Kidney (tissue), 14 donors: ENCODE results near the gene CNIH3. TPM values are rescaled to one million over a fixed set of nuclear protein-coding genes. Genes with fewer than 3 reads are reported as not detected.

Experiments
- DNase-seq, 5 donors: peaks; one replicate each; pipeline ENCODE4 v3.0.0-alpha.2; 2013 to 2020
- FAIRE-seq: peaks from 2 replicates; lab custom pipeline; 2012; peaks lifted over from hg19 to GRCh38; lab: Jason Lieb, UNC
- H3K27ac ChIP-seq, 2 donors: one replicate each; pipeline ENCODE4 v1.7.0; 2013; ENCODE audit warnings: low read depth in 2 of 2, low read length in 2 of 2, inconsistent platforms in 1 of 2
- H3K27me3 ChIP-seq: one replicate; pipeline ENCODE4 v1.7.1; 2013; ENCODE audit warnings: low read length, inconsistent platforms; ENCODE audit not compliant: control insufficient read depth, insufficient read depth
- H3K36me3 ChIP-seq, 3 donors: one replicate each; pipeline versions ENCODE4 v1.7.0 to v1.7.1; 2013; ENCODE audit warnings: low read length in 3 of 3, control low read depth in 1 of 3, inconsistent platforms in 1 of 3; ENCODE audit not compliant: insufficient read depth in 3 of 3, control insufficient read depth in 2 of 3
- H3K4me1 ChIP-seq, 3 donors: one replicate each; pipeline versions ENCODE4 v1.7.0 to v1.7.1; 2013; ENCODE audit warnings: low read length in 3 of 3, inconsistent platforms in 1 of 3, low read depth in 1 of 3; ENCODE audit not compliant: control insufficient read depth in 2 of 3, insufficient read depth in 2 of 3
- H3K4me3 ChIP-seq, 3 donors: one replicate each; pipeline versions ENCODE4 v1.7.0 to v1.8.1; 2013; ENCODE audit warnings: low read length in 3 of 3, control low read depth in 1 of 3, inconsistent platforms in 1 of 3
- H3K9ac ChIP-seq, 3 donors: one replicate each; pipeline versions ENCODE4 v1.7.0 to v1.7.1; 2013; ENCODE audit warnings: low read length in 3 of 3, control low read depth in 1 of 3, inconsistent platforms in 1 of 3
- H3K9me3 ChIP-seq, 3 donors: one replicate each; pipeline versions ENCODE4 v1.7.0 to v1.7.1; 2013; ENCODE audit warnings: low read length in 3 of 3, control low read depth in 1 of 3, inconsistent platforms in 1 of 3; ENCODE audit not compliant: control insufficient read depth in 2 of 3, insufficient read depth in 1 of 3
- CTCF ChIP-seq: IDR thresholded peaks from 3 replicates; pipeline ENCODE4 v1.5.1; 2012; ENCODE audit warnings: mild to moderate bottlenecking, moderate library complexity, borderline replicate concordance; ENCODE audit not compliant: insufficient read depth; ENCODE audit errors: extremely low read depth
- intact Hi-C: fragments of 100-400 bp; cut with DNase I; formaldehyde crosslinking; loops from one replicate; pipeline ENCODE4 v1.11.1; 2022
- polyA plus RNA-seq: library from polyadenylated mRNA; stranded (reverse); fragments of 350-450 nt; fragmentation: Illumina TruSeq; extraction: RNeasy Lipid Tissue Mini Kit (QIAGEN cat#74804); gene quantifications from one replicate; pipeline ENCODE4 v1.2.3, GENCODE V29; 2014; ENCODE audit warnings: low read depth, low replicate concordance; ENCODE audit not compliant: insufficient read depth
- total RNA-seq: library from RNA; stranded (reverse); fragmentation: NEBNext Ultra II Directional; extraction: Animal tissue kit (Norgen Biotek cat#: 25700); gene quantifications from one replicate; pipeline ENCODE4 v1.2.1, GENCODE V29; 2021
- donor health status: control.
- donor health status: control.
- donor health status: control.
- donor health status: control.
- donor health status: control.
- donor health status: DM: yes; HTN: yes; CAD: no.
- donor health status: Normal renal cell carcinoma (clear cell type).

Gene CNIH3
- total and polyA plus RNA-seq, 2 donors from 2014 or later: 4.3 to 7.6 TPM

GRCh38 chr1:224676551-224676950 is 60.4 kb downstream of the CNIH3 start:
- TF ChIP-seq CTCF: no peak
- H3K36me3 ChIP-seq: no peaks in the 10 kb centered on the region
- H3K4me1 ChIP-seq: no peaks in the 10 kb centered on the region
- H3K9ac ChIP-seq: no peak overlapping the region
- no peak overlapping the region for H3K27ac ChIP-seq
- no peak overlapping the region for H3K4me3 ChIP-seq
- no peaks in the 10 kb centered on the region for H3K9me3 ChIP-seq
- FAIRE-seq (no peak), DNase-seq (peak in 1 of 5 donors; percentile 30)
- intact Hi-C loops: no loop called here
- no peaks in the 10 kb centered on the region for H3K27me3 ChIP-seq

DNA sequence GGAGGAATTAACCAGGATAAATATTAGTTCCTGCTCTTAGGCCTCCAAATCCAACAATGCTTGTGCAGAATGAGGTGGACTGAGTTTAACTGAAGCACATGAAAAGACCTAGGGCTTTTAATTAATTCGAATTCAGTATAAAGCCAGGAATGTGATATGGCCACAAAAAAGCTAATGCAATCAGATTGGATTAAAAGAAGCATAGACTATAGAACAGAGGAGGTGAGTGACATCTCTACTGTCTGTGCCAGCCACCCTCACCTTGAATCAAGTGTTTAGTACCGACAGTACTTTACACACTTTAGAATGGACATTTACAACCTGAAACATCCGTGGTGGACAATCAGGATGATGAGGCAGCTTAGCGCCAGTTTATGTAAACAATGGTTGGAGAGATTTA is 62.1 kb downstream of the CNIH3 start:
- DNase-seq: no peak
- FAIRE-seq: no peak
- TF ChIP-seq CTCF: no peak
- intact Hi-C loops: no loop called here
- Histone ChIP-seq H3K9me3 (no peaks in the 10 kb centered on the region), H3K36me3 (no peaks in the 10 kb centered on the region), H3K4me1 (no peaks in the 10 kb centered on the region), H3K4me3 (no peak overlapping the region), H3K27me3 (no peaks in the 10 kb centered on the region), H3K9ac (no peak overlapping the region), H3K27ac (no peak overlapping the region)

GRCh38 chr1:224679606-224680005 is 63.5 kb downstream of the CNIH3 start:
- H3K4me3 ChIP-seq: no peak overlapping the region
- H3K27me3 ChIP-seq: no peaks in the 10 kb centered on the region
- no peaks in the 10 kb centered on the region for H3K36me3 ChIP-seq
- no peaks in the 10 kb centered on the region for H3K4me1 ChIP-seq
- H3K9me3 ChIP-seq: no peaks in the 10 kb centered on the region
- no peak overlapping the region for H3K9ac ChIP-seq
- no peak overlapping the region for H3K27ac ChIP-seq
- no peak for TF ChIP-seq CTCF
- intact Hi-C loops: no loop called here
- FAIRE-seq: no peak
- peak in 1 of 5 donors; percentile 44 for DNase-seq

- intact Hi-C loops: no loop called here
- no peak for TF ChIP-seq CTCF
- no peak overlapping the region for H3K27ac ChIP-seq
- H3K9ac ChIP-seq: no peak overlapping the region
- DNase-seq (no peak), FAIRE-seq (no peak)
- no peaks in the 10 kb centered on the region for H3K36me3 ChIP-seq
- no peak overlapping the region for H3K4me3 ChIP-seq
- no peaks in the 10 kb centered on the region for H3K27me3 ChIP-seq
- no peaks in the 10 kb centered on the region for H3K9me3 ChIP-seq
- no peaks in the 10 kb centered on the region for H3K4me1 ChIP-seq
These were observed 65.7 kb downstream of the CNIH3 start for GRCh38 chr1:224681816-224682215.
